ENCODE measurements around the gene USP49. TPM values are rescaled to one million over a fixed set of nuclear protein-coding genes. Genes with fewer than 3 reads are reported as not detected.

USP49 gene
- total and polyA plus RNA-seq, 2 of the 4 experiments (the other 2 are of a cell fraction): 1.4 to 2.1 TPM

DNA sequence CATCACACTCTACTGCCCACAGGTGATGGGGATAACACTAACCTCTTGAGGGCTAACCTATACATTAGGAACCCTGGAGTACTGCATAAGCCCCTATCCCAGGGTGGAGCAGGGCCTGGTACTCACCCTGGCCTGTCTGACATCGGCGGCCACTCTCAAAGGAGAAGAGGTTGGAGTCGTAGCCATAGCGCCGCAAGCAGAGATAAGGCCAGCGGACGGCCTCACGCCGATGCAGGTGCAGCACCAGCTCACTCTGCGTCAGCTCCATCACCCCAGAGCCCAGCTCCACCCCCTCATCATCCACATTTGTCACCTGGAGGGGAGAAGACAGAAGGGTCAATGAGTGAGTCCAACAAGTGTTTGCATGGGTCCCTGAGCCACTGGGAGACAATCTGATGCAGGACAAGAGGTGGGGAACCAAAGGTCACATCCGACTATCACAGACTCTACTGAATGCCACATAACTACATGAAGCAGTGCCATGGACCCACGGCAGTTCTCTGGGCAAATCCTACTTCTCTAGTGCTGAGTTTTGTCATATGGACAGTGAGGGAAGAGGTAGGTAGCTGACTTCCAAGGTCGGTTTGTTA lies 119.8 kb downstream of the USP49 start:
- no peak overlapping the region for H2BK15ac ChIP-seq (ENCODE audit: low read depth, low read length)
- H4K20me1 ChIP-seq (ENCODE audit: insufficient read depth, low read length): no peaks in the 10 kb centered on the region
- no peaks in the 10 kb centered on the region for H3K9me1 ChIP-seq (ENCODE audit: insufficient read depth, low read length)
- no peak overlapping the region for H2AK5ac ChIP-seq (ENCODE audit: low read depth, low read length)
- no peak overlapping the region for H3K4me3 ChIP-seq (ENCODE audit: insufficient read depth, low read depth, low read length)
- TF ChIP-seq CHD1 (IDR thresholded peaks at IDR 0.05; ENCODE audit: low read depth, low read length) (no peak), RAD21 (IDR thresholded peaks at IDR 0.05; ENCODE audit: low read length) (no peak)
- TF ChIP-seq, protein P1, sequence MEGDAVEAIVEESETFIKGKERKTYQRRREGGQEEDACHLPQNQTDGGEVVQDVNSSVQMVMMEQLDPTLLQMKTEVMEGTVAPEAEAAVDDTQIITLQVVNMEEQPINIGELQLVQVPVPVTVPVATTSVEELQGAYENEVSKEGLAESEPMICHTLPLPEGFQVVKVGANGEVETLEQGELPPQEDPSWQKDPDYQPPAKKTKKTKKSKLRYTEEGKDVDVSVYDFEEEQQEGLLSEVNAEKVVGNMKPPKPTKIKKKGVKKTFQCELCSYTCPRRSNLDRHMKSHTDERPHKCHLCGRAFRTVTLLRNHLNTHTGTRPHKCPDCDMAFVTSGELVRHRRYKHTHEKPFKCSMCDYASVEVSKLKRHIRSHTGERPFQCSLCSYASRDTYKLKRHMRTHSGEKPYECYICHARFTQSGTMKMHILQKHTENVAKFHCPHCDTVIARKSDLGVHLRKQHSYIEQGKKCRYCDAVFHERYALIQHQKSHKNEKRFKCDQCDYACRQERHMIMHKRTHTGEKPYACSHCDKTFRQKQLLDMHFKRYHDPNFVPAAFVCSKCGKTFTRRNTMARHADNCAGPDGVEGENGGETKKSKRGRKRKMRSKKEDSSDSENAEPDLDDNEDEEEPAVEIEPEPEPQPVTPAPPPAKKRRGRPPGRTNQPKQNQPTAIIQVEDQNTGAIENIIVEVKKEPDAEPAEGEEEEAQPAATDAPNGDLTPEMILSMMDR (conservative IDR thresholded peaks at IDR 0.05; ENCODE audit: low read depth, low read length): no peak
- TF ChIP-seq, protein P2, sequence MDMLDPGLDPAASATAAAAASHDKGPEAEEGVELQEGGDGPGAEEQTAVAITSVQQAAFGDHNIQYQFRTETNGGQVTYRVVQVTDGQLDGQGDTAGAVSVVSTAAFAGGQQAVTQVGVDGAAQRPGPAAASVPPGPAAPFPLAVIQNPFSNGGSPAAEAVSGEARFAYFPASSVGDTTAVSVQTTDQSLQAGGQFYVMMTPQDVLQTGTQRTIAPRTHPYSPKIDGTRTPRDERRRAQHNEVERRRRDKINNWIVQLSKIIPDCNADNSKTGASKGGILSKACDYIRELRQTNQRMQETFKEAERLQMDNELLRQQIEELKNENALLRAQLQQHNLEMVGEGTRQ (IDR thresholded peaks at IDR 0.05; ENCODE audit: low read depth, low read length): no peak
- H4K5ac ChIP-seq (ENCODE audit: low read depth, low read length): no peak overlapping the region
- no peak overlapping the region for H4K91ac ChIP-seq (ENCODE audit: insufficient read depth, low read depth, low read length)
- no peak overlapping the region for H3K27ac ChIP-seq (ENCODE audit: insufficient read depth, low read length)
- peaks cover 40% of the 10 kb centered on the region for H3K36me3 ChIP-seq (ENCODE audit: control insufficient read depth, insufficient read depth, low read length)
- ChIA-PET POLR2A (ENCODE audit: unreplicated experiment) (no interaction called here), CTCF (interaction anchor here (0.5 to 1.2 kb wide), 3 partner anchors 34 to 407 kb away, joined by 3 read pairs; no protein-coding TSS in a partner anchor)
- BruUV-seq (replicated peaks): no TSS peak
- no peak overlapping the region for H2AK9ac ChIP-seq (replicated peaks; ENCODE audit: low read depth, low read length, poor library complexity)
- no peak overlapping the region for H2AFZ ChIP-seq (replicated peaks; ENCODE audit: low read length, poor library complexity)
- H3K4me1 ChIP-seq (ENCODE audit: control insufficient read depth, insufficient read depth, low read length): peaks cover 5% of the 10 kb centered on the region
- ATAC-seq (ENCODE audit: low read depth) (no peak), DNase-seq (no peak)
- in situ Hi-C loops (cut with MboI; ENCODE audit: low sequenced_read_pairs) (no loop called here), intact Hi-C loops (cut with micrococcal nuclease) (loop anchor here (5.0 kb wide), 1 partner anchor 78 kb away; no protein-coding TSS in a partner anchor), dilution Hi-C loops (cut with HindIII; ENCODE audit: low sequenced_read_pairs, unreplicated experiment) (no loop called here)
- no peak overlapping the region for H4K8ac ChIP-seq (ENCODE audit: low read depth in 2 of 2, low read length in 2 of 2)
- H3K79me1 ChIP-seq (ENCODE audit: low read depth in 1 of 2, low read length in 2 of 2): peaks cover 10 to 16% of the 10 kb centered on the region in 2 experiments
- no peak overlapping the region for H3K4me2 ChIP-seq (ENCODE audit: low read depth, low read length)
- no peak overlapping the region for H2BK20ac ChIP-seq (ENCODE audit: low read depth, low read length)
- H3K23ac ChIP-seq (ENCODE audit: low read depth, low read length): no peak overlapping the region
- H2BK5ac ChIP-seq (ENCODE audit: low read depth, low read length, poor library complexity, severe bottlenecking): no peak overlapping the region
- H3K18ac ChIP-seq (ENCODE audit: low read depth, low read length): no peak overlapping the region
- WGBS, 2 experiments (ENCODE audit: extremely low coverage in 2 of 2, insufficient read length in 1 of 2): no CpG with 5 or more reads among the region's 13 CpGs
- no peak overlapping the region for H3K14ac ChIP-seq (replicated peaks; ENCODE audit: low read depth, low read length)
- no peak overlapping the region for H2BK120ac ChIP-seq (ENCODE audit: low read depth, low read length)
- H3K56ac ChIP-seq (ENCODE audit: extremely low read depth, insufficient read depth, low read length): no peak overlapping the region
- H3K9ac ChIP-seq (ENCODE audit: low read depth, low read length): no peak overlapping the region
- H3K9me3 ChIP-seq (ENCODE audit: control insufficient read depth, insufficient read depth, low read length): no peaks in the 10 kb centered on the region
- no peak overlapping the region for H3K4ac ChIP-seq (ENCODE audit: low read depth, low read length)
- no peaks in the 10 kb centered on the region for H3K27me3 ChIP-seq (ENCODE audit: control insufficient read depth, insufficient read depth, low read length)

Measured in IMR-90 (cell line).